NCI-H82 treated with DMSO at 0.1 percent for 48 hours (cell line): Measurements from ENCODE around the gene ILF3.
"Not testable (repeated sequence)": the region's sequence is repeated elsewhere in the genome, so short reads cannot be mapped to it uniquely, and the experiment has no call there.

Experiments used
- DNase-seq: peaks from one replicate; lab custom pipeline; 2025; ENCODE audit not compliant: unreplicated experiment; lab: John Stamatoyannopoulos, UW

The ILF3 gene

DNA sequence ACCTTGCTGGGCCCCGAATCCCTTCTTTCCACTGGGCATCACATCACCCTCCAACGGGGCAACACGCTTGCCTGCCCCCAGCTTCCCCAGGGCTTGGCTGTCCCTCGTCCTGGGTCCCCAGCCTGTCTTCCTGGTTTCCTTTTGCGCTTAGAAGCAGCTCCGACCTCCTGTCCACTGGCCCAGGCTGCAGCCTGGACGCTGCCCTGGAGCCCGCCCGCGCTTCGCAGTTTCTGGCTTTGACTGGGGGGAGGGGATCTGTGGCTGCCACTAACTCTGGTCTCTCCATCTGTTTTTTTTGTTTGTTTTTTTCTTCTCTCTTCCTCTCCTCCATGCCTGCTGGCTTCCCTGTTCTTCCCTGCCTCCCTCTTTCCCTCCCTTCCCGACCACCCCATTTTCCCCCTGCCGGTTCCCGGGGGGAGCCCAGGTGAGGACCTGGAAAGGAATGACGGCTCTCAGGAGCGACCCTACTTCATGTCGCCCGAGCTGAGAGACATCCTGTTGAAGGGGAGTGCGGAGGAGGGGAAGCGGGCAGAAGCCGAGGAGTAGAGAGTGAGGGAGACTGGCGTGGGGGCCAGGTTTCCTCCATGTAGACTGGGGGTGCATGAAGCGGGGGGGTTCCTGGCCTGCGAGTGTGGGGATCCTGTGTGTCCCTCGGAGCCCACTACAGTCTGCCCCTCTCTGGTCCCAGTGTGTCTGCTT is 11.5 kb upstream of the ILF3 start:
- DNase-seq = no peak

- DNase-seq = no peak
These were observed 10.8 kb upstream of the ILF3 start for GRCh38 chr19:10643172-10643967.

DNA sequence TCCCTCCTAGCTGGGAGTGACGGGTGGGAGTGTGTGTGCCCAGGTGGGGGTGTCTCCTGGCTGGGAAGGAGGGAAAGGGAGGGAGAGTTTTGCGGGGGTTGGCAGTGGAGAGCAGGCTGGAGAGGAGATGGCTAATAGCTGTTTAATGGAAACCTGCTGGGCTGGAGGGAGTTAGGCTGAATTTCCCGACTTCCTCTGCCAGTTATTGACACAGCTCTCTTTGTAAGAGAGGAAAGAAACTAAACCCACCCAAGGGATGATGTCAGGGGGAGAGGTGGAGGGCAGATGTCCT is 10.2 kb upstream of the ILF3 start:
- DNase-seq = no peak

DNA sequence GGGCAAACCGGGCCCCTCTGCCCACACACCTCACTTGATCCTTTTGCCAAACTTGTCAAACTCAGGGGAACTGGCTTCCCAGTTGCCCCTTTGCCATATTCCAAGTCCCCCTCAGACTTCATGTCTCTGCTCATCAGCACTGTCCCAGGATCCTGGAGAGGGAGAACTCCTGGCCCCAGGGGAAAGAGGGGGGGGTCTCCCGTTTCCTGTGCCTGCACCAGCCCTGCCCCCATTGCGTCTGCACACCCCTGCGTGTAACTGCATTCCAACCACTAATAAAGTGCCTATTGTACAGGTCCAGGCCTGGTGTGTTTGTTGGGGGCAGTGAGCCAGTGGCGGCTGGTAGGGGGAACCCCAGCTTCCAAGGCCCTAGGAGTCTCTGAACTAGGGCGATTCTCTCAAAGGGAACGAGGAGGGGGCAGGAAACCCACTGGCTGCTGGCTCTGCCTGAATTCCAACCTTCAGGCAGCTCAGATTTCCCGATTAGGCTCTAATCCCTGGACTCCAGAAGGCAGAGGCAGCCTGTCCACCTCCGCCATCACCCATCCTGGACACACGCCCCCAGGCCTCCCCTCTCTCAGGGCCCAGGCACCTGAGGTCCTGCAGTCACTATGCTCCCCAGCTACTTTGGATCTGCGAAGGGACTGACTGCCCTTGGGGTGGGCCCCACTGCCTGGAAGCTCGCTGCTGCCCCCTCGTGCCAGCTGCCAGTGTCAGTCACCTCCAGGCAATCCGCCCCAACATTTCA is 9.7 kb upstream of the ILF3 start:
- peak; percentile 60 for DNase-seq

DNA sequence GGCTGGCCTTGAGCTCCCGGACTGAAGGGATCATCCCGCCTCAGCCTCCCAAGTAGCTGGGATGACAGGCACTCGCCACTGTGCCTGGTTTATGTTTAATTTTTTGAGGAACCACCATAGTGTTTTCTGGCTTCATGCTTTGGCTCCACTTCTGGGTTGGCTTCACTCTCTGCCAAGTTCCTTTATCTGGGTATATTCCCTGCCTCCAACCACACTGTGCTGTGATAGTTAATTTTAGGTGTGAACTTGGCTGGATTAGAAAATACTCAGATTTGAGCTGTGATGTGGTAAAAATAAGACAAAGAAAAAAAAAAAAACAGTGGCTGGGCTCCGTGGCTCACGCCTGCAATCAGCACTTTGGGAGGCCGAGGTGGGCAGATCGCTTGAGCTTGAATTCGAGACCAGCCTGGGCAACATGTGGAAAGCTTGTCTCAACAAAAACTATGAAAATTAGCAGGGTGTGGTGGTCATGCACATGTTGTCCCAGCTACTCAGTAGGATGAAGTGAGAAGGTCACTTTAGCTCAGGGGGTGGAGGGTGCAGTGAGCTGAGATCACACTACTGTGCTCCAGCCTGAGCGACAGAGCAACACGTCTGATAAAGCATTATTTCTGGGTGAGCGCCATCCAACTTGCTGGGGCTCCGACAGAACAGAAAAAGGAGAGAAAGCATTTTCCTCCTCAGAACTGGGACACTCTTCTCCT is 7.5 kb upstream of the ILF3 start:
- DNase-seq = no peak

DNA sequence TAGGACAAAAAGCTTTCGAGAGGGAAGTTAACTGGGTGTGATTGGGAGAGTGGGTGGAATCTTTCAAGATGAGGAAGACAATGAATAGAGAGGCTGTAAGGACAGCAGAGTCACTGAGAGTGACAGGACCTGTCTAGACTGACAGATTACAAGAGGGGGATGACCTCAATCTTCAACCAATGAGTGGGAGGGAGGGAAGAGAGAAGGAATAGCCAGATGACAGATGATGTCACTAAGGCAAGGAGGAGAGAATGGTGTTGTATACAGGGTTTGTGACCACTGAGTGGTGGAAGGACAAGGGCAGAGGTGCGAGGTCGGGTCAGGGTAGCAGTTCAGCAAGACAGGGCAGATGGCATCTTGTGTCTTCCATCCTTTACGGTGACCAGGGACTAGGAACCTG is 5.8 kb upstream of the ILF3 start:
- DNase-seq = no peak

- DNase-seq = no peak
These were observed 2.3 kb upstream of the ILF3 start for GRCh38 chr19:10651851-10652250.

GRCh38 chr19:10653482-10653731 is 739 bp upstream of the ILF3 start:
- no peak for DNase-seq

- DNase-seq = peak; percentile 29
These were observed 687 bp downstream of the ILF3 start for GRCh38 chr19:10654610-10655456.

DNA sequence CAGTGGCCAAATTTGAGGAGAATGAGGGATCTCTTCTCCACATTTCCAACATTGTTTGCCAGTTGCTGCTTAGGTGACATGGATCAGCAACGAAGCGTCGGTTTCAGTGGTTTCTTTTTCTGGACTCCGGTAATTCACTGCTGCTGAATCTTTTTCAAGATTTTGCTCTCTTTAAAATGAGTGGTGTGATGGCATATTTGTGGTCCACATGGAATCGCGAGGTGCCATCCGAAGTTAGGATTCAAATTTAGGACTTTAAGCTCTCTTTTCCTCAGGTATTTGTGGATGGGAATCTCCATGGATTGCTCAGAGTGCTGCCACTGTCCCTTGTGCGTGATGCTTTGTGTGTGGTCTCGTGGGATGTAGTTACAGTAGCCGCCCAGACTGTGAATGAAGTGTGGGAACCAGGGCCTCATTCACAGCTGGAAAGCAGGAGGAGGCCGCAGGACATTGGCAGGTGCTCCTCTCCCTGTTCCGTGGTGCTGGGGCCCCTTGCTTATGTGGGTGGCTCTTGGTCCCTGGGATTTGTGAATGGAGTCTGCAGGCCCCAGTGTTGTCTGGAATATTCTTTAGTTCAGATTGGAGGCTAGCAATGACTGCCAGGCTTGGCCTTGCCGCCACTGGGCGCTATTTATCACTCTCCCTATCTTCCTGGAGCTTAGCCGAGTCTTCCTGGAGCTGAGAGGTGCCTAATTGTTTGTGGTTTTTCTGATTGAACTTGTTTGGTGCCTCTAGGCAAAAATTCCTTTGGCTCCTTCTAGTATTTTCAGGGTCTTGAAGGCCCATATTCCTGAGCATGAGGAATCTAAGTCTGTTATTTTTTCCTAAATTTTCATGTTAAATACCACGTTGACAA is 1.5 kb downstream of the ILF3 start:
- no peak for DNase-seq

- no peak for DNase-seq
These were observed 6.2 kb downstream of the ILF3 start for GRCh38 chr19:10660346-10660745.

DNA sequence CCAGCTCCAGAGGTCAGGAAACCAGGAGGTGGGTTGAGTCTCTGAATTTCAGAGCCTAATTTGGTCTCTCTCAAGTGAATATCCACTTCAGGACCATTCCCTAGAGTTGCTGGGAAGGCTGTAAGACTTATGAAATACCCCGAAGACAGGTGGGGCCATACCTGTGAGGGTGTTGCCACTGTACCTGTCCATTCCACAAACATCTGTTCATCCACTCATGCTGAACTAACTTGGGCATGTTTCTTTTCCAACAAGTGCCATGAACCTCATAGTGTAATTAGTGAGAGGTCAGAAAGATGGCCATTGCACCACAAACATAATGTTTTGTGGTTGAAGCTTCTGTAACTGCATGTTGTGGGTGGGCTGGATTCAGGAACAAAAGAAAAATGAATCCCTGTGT is 7.8 kb downstream of the ILF3 start:
- DNase-seq = no peak

- DNase-seq = no peak
These were observed 8.5 kb downstream of the ILF3 start for GRCh38 chr19:10662384-10663251.

DNA sequence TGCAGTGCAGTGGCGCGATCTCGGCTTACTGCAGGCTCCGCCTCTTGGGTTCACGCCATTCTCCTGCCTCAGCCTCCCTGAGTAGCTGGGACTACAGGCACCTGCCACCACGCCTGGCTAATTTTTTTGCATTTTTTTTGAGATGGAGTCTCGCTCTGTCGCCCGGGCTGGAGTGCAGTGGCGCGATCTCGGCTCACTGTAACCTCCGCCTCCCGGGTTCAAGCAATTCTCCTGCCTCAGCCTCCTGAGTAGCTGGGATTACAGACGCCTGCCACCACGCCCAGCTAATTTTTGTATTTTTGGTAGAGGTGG is 9.1 kb downstream of the ILF3 start:
- not testable (repeated sequence) for DNase-seq

GRCh38 chr19:10667867-10668266 is 13.7 kb downstream of the ILF3 start:
- no peak for DNase-seq

GRCh38 chr19:10669246-10669645 is 15.1 kb downstream of the ILF3 start:
- no peak for DNase-seq

- DNase-seq = no peak
These were observed 16.0 kb downstream of the ILF3 start for GRCh38 chr19:10670182-10670581.

- no peak for DNase-seq
These were observed 17.0 kb downstream of the ILF3 start for GRCh38 chr19:10670876-10671804.
